CD4-positive, CD25-positive, alpha-beta regulatory T cell (primary cell): Measurements from ENCODE around the gene DLG2. TPM values are rescaled to one million over a fixed set of nuclear protein-coding genes. Genes with fewer than 3 reads are reported as not detected.
"Not testable (repeated sequence)": the region's sequence is repeated elsewhere in the genome, so short reads cannot be mapped to it uniquely, and the experiment has no call there.

ENCODE experiments used
- ATAC-seq, 2 donors: fragments of 150-1000 bp; cut with Tn5 transposase; one replicate each; pipeline ENCODE4 v1.10.0; 2021; ENCODE audit warnings: low read depth in 2 of 2, moderate number of reproducible peaks in 2 of 2, moderate library complexity in 1 of 2
- DNase-seq, 3 donors: peaks; one replicate each; pipeline versions ENCODE4 v3.0.0 to v3.0.0-alpha.2; 2012 to 2022; ENCODE audit warnings: mixed read lengths in 1 of 3
- H3K27ac ChIP-seq: one replicate; pipeline ENCODE4 v1.7.0; 2013; ENCODE audit warnings: mild to moderate bottlenecking, low read length; ENCODE audit not compliant: insufficient read depth, poor library complexity, severe bottlenecking
- H3K27me3 ChIP-seq: one replicate; pipeline ENCODE4 v1.7.0; 2013; ENCODE audit warnings: low read length; ENCODE audit not compliant: control insufficient read depth, insufficient read depth
- H3K36me3 ChIP-seq: one replicate; pipeline ENCODE4 v1.7.0; 2013; ENCODE audit warnings: mild to moderate bottlenecking, low read length, moderate library complexity; ENCODE audit not compliant: control insufficient read depth, insufficient read depth
- H3K4me1 ChIP-seq: 2 replicates; pipeline ENCODE4 v1.7.0; 2013; ENCODE audit warnings: mild to moderate bottlenecking, low read length; ENCODE audit not compliant: insufficient read depth, control insufficient read depth, poor library complexity, severe bottlenecking
- H3K4me3 ChIP-seq: one replicate; pipeline ENCODE4 v1.7.0; 2013; ENCODE audit warnings: low read depth, mild to moderate bottlenecking, low read length, moderate library complexity
- H3K9me3 ChIP-seq, 2 experiments: 1 replicate in 1 of 2; 2 replicates in 1 of 2; pipeline ENCODE4 v1.7.0; 2013; ENCODE audit warnings: low read length in 2 of 2, mild to moderate bottlenecking in 1 of 2, moderate library complexity in 1 of 2; ENCODE audit not compliant: control insufficient read depth in 2 of 2
- H3K27ac Mint-ChIP-seq, 3 donors: one replicate each; pipeline ENCODE4 v1.8.0; 2020 to 2022; ENCODE audit warnings: mild to moderate bottlenecking in 3 of 3, mixed read lengths in 3 of 3, moderate library complexity in 2 of 3
- H3K27me3 Mint-ChIP-seq: one replicate; pipeline ENCODE4 v1.8.0; 2022; ENCODE audit warnings: mild to moderate bottlenecking, mixed read lengths
- H3K36me3 Mint-ChIP-seq: one replicate; pipeline ENCODE4 v1.8.0; 2020; ENCODE audit warnings: mixed read lengths
- H3K4me1 Mint-ChIP-seq, 4 donors: one replicate each; pipeline ENCODE4 v1.8.0; 2020 to 2022; ENCODE audit warnings: mixed read lengths in 4 of 4, mild to moderate bottlenecking in 1 of 4
- H3K4me3 Mint-ChIP-seq, 4 donors: one replicate each; pipeline ENCODE4 v1.8.0; 2020 to 2022; ENCODE audit warnings: mild to moderate bottlenecking in 4 of 4, mixed read lengths in 4 of 4, moderate library complexity in 3 of 4
- H3K9me3 Mint-ChIP-seq, 7 donors: one replicate each; pipeline ENCODE4 v1.8.0; 2020 to 2022; ENCODE audit warnings: mixed read lengths in 7 of 7, mild to moderate bottlenecking in 3 of 7, moderate library complexity in 2 of 7
- polyA plus RNA-seq, 4 donors: library from polyadenylated mRNA; unstranded; fragments of 300-500 nt; fragmentation: Illumina TruSeq; gene quantifications; one replicate each; pipeline ENCODE4 v1.2.3, GENCODE V29; 2021
- total RNA-seq: library from RNA; stranded (reverse); gene quantifications from one replicate; pipeline ENCODE4 v1.2.3, GENCODE V29; 2022

The DLG2 gene
- total and polyA plus RNA-seq, 5 donors from 2014 or later: 0.26 to 2.0 (median 0.94) TPM

DNA sequence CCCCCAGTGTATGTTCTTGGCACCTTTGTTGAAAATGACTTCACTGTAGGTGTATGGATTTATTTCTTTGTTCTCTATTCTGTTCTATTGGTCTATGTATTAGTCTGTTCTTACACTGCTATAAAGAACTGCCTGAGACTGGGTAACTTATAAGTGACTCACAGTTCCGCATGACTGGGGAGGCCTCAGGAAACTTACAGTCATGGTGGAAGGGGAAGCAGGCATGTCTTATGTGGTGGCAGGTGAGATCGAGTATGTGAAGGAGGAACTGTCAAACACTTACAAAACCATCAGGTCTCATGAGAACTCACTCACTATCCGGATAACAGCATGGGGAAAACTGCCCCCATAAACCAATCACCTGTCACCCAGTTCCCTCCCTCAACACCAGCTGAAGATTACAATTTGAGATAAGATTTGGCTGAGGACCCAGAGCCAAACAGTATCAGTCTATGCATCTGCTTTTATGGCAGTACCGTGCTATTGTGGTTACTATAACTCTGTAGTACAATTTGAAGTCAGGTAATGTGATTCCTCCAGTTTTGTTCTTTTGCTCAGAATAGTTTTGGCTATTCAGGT, 836.2 kb downstream of the DLG2 start:
- Histone ChIP-seq H3K4me1 (no peaks in the 10 kb centered on the region), H3K27ac (no peak overlapping the region), H3K27me3 (no peaks in the 10 kb centered on the region), H3K4me3 (no peak overlapping the region), H3K36me3 (no peaks in the 10 kb centered on the region), H3K9me3 (peaks cover 0 to 7% of the 10 kb centered on the region in 2 experiments)
- ATAC-seq (no peak), DNase-seq (no peak)
- Mint-ChIP-seq H3K27me3 (no peaks in the 10 kb centered on the region), H3K36me3 (no peaks in the 10 kb centered on the region), H3K9me3 (peaks cover 3 to 41% (median 11%) of the 10 kb centered on the region in 7 donors), H3K27ac (no peak overlapping the region), H3K4me3 (no peak overlapping the region), H3K4me1 (no peaks in the 10 kb centered on the region)

GRCh38 chr11:84788220-84788619, 838.9 kb downstream of the DLG2 start:
- no peak overlapping the region for H3K27ac Mint-ChIP-seq
- H3K4me3 Mint-ChIP-seq: no peak overlapping the region
- H3K27me3 ChIP-seq: no peaks in the 10 kb centered on the region
- no peaks in the 10 kb centered on the region for H3K36me3 Mint-ChIP-seq
- H3K9me3 Mint-ChIP-seq: peaks cover 2 to 37% (median 7%) of the 10 kb centered on the region in 7 donors
- H3K4me3 ChIP-seq: no peak overlapping the region
- no peaks in the 10 kb centered on the region for H3K4me1 ChIP-seq
- no peaks in the 10 kb centered on the region for H3K36me3 ChIP-seq
- no peaks in the 10 kb centered on the region for H3K9me3 ChIP-seq
- no peaks in the 10 kb centered on the region for H3K4me1 Mint-ChIP-seq
- DNase-seq: no peak
- no peak overlapping the region for H3K27ac ChIP-seq
- ATAC-seq: no peak
- H3K27me3 Mint-ChIP-seq: no peaks in the 10 kb centered on the region

- not testable (repeated sequence) for H3K27ac Mint-ChIP-seq, H3K4me1 ChIP-seq, DNase-seq, H3K36me3 ChIP-seq, H3K27me3 Mint-ChIP-seq, H3K9me3 ChIP-seq, H3K27ac ChIP-seq, H3K4me3 Mint-ChIP-seq, H3K27me3 ChIP-seq, H3K4me3 ChIP-seq, H3K36me3 Mint-ChIP-seq, ATAC-seq, H3K4me1 Mint-ChIP-seq
- peaks cover 4 to 39% (median 8%) of the 10 kb centered on the region in 7 donors for H3K9me3 Mint-ChIP-seq
Observed at GRCh38 chr11:84784158-84784557, 843.0 kb downstream of the DLG2 start.

DNA sequence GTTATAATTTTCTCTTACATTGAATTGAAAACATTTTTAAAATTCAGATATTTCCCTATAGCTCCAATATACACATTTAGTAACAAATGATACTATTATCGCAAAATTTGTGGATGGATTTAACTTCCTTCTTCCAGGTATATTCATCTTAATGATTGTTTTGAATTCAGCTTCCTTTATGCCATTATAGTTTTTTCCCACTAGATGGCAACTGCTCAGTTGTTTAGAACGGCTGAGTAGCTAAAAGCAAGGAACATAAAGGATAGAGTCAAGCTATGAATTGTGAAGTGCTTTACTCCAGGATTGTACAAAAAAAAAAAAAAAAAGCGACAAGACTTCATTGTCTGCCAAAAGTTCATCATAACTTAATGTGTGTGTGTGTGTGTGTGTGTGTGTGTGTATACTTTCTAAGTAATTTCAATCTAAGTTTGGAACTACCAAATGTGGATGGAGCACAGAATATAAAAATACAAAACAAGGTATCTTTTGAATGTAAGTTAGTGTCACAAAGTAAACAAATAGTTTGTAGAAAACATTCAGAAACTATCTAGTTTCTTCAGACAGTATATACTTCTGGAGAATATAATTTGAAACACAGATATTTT, 846.4 kb downstream of the DLG2 start:
- Histone ChIP-seq H3K4me3 (no peak overlapping the region), H3K36me3 (no peaks in the 10 kb centered on the region), H3K9me3 (no peaks in the 10 kb centered on the region), H3K27ac (no peak overlapping the region), H3K27me3 (no peaks in the 10 kb centered on the region), H3K4me1 (no peaks in the 10 kb centered on the region)
- Mint-ChIP-seq H3K36me3 (no peaks in the 10 kb centered on the region), H3K27ac (no peak overlapping the region), H3K4me1 (no peaks in the 10 kb centered on the region), H3K27me3 (no peaks in the 10 kb centered on the region), H3K9me3 (peaks cover 4 to 41% (median 10%) of the 10 kb centered on the region in 7 donors), H3K4me3 (no peak overlapping the region)
- ATAC-seq: no peak
- DNase-seq: no peak

GRCh38 chr11:84775503-84775902, 851.6 kb downstream of the DLG2 start:
- no peak overlapping the region for H3K27ac ChIP-seq
- Mint-ChIP-seq H3K27ac (no peak overlapping the region), H3K36me3 (no peaks in the 10 kb centered on the region), H3K27me3 (no peaks in the 10 kb centered on the region), H3K9me3 (peaks cover 0 to 50% (median 10%) of the 10 kb centered on the region in 7 donors), H3K4me1 (no peaks in the 10 kb centered on the region), H3K4me3 (no peak overlapping the region)
- H3K4me1 ChIP-seq: no peaks in the 10 kb centered on the region
- H3K27me3 ChIP-seq: no peaks in the 10 kb centered on the region
- DNase-seq (no peak), ATAC-seq (no peak)
- peaks cover 0 to 5% of the 10 kb centered on the region in 2 experiments for H3K9me3 ChIP-seq
- H3K36me3 ChIP-seq: no peaks in the 10 kb centered on the region
- no peak overlapping the region for H3K4me3 ChIP-seq

DNA sequence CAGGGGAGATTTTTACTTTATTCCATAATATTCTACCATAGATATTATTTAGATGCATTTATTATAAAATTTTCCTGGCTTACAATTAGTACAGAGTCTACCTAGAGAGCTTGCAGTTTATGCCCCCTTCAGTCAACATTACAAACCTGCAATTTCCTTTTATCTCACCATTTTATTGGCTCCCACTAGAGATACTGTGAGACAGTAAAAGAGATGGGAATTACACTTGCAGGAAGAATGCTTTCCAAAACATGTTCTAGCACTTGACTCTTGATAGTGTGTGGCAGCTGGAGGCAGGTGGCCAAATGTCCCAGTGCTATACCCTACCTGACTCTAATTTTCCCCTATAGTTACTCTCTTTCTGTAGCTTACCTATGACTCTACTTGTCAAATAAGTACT, 863.2 kb downstream of the DLG2 start:
- no peaks in the 10 kb centered on the region for H3K4me1 ChIP-seq
- peaks cover 0 to 24% (median 9%) of the 10 kb centered on the region in 7 donors for H3K9me3 Mint-ChIP-seq
- peaks cover 0 to 7% of the 10 kb centered on the region in 2 experiments for H3K9me3 ChIP-seq
- H3K27ac ChIP-seq: no peak overlapping the region
- no peak overlapping the region for H3K4me3 ChIP-seq
- H3K27me3 Mint-ChIP-seq: no peaks in the 10 kb centered on the region
- H3K4me3 Mint-ChIP-seq: no peak overlapping the region
- no peaks in the 10 kb centered on the region for H3K27me3 ChIP-seq
- no peaks in the 10 kb centered on the region for H3K4me1 Mint-ChIP-seq
- no peak overlapping the region for H3K27ac Mint-ChIP-seq
- no peaks in the 10 kb centered on the region for H3K36me3 ChIP-seq
- ATAC-seq (no peak), DNase-seq (no peak)
- H3K36me3 Mint-ChIP-seq: no peaks in the 10 kb centered on the region

- ATAC-seq: no peak
- H3K4me3 Mint-ChIP-seq: no peak overlapping the region
- no peaks in the 10 kb centered on the region for H3K27me3 Mint-ChIP-seq
- Histone ChIP-seq H3K9me3 (peaks cover 0 to 4% of the 10 kb centered on the region in 2 experiments), H3K27me3 (no peaks in the 10 kb centered on the region), H3K36me3 (no peaks in the 10 kb centered on the region), H3K4me1 (no peaks in the 10 kb centered on the region), H3K27ac (no peak overlapping the region), H3K4me3 (no peak overlapping the region)
- no peak for DNase-seq
- no peak overlapping the region for H3K27ac Mint-ChIP-seq
- H3K36me3 Mint-ChIP-seq: no peaks in the 10 kb centered on the region
- H3K9me3 Mint-ChIP-seq: peaks cover 0 to 39% (median 12%) of the 10 kb centered on the region in 7 donors
- no peaks in the 10 kb centered on the region for H3K4me1 Mint-ChIP-seq
Observed at GRCh38 chr11:84757711-84758110, 869.4 kb downstream of the DLG2 start.

DNA sequence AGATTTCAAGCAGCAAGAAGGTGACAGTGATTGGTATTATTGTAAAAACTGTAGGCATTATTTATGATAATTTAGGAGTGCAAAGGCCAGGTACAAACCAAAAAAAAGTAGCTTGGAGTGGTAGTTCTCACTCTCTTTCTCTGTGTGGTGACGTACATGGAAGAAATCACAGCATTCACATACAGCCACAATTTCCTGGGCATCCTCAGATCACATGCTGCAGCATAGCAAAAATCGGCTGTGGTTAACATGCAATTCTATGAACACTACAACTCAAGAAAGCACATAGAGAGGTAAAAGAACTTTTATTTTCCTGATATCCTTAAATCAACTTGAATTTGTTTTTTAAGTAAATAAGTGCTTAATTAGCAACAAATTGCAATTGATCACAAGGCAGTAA, 875.8 kb downstream of the DLG2 start:
- Histone ChIP-seq H3K9me3 (peaks cover 4% of the 10 kb centered on the region in 2 experiments), H3K4me3 (no peak overlapping the region), H3K36me3 (no peaks in the 10 kb centered on the region), H3K4me1 (no peaks in the 10 kb centered on the region), H3K27ac (no peak overlapping the region), H3K27me3 (no peaks in the 10 kb centered on the region)
- Mint-ChIP-seq H3K27ac (no peak overlapping the region), H3K9me3 (peaks cover 0 to 32% (median 15%) of the 10 kb centered on the region in 7 donors), H3K4me3 (no peak overlapping the region), H3K36me3 (no peaks in the 10 kb centered on the region), H3K4me1 (no peaks in the 10 kb centered on the region), H3K27me3 (no peaks in the 10 kb centered on the region)
- DNase-seq (no peak), ATAC-seq (no peak)
